ENCODE results near the gene SIGLEC14. TPM values are rescaled to one million over a fixed set of nuclear protein-coding genes. Genes with fewer than 3 reads are reported as not detected.

The SIGLEC14 gene
- total RNA-seq, 6 donors from 2014 or later, result 5.0 to 44.6 (median 22.3) TPM; not detected in 1

DNA sequence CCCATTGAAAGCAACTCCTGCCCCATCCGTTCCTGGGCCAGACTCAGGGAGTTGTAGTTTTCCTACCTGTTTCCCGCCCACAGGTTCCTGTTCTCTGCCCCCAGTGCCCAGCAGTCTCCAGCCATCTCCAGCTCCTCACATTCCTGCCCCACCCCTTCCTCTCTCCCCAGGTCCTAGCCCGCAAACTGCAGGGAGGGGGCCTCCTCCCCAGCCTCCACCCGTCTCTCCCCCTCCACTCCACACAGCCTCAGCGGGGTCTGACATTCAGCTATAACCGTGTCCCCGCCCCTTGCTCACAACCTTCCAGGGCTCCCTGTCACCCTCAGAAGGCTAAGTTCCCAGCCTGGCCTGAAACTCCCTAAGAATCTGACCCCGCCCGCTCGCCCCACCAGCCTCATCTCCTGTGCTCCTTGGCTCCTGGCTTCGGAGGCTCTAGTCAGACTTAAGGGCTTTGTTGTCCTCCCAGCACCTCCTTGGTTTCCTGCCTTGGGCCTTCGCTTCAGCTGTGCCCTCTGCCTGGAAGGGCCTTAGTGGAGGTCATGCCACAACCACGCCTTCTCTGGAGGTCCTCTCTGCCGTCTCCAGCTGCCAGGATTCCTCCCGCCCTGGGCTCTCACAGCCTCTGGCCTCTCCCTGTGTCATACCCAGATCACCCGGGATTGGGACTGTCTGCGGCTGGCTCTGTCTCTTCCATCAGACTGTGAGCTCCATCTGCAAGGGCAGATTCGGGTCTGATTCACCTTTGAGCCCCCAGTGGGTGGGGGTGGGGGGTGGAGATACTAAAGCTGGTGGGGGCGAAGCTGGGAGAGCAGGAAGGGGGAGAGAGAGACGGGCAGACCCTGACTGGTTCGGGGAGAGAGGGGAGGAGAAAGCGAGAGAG, 41.4 kb upstream of the SIGLEC14 start:
- Histone ChIP-seq H3K9me3 (no peaks in the 10 kb centered on the region), H3K4me1 (peaks cover 33 to 42% (median 37%) of the 10 kb centered on the region in 4 donors), H3K27ac (peak overlapping the region; percentile 89 to 96 (median 94)), H3K27me3 (no peaks in the 10 kb centered on the region), H3K4me3 (peak overlapping the region; percentile 8 to 89 (median 70)), H3K36me3 (peaks cover 0 to under 1% (median 0%) of the 10 kb centered on the region in 4 donors)
- 9 to 10% methylated on average over 21 to 22 of the region's 22 CpGs for WGBS, 2 donors
- TF ChIP-seq, protein P1, sequence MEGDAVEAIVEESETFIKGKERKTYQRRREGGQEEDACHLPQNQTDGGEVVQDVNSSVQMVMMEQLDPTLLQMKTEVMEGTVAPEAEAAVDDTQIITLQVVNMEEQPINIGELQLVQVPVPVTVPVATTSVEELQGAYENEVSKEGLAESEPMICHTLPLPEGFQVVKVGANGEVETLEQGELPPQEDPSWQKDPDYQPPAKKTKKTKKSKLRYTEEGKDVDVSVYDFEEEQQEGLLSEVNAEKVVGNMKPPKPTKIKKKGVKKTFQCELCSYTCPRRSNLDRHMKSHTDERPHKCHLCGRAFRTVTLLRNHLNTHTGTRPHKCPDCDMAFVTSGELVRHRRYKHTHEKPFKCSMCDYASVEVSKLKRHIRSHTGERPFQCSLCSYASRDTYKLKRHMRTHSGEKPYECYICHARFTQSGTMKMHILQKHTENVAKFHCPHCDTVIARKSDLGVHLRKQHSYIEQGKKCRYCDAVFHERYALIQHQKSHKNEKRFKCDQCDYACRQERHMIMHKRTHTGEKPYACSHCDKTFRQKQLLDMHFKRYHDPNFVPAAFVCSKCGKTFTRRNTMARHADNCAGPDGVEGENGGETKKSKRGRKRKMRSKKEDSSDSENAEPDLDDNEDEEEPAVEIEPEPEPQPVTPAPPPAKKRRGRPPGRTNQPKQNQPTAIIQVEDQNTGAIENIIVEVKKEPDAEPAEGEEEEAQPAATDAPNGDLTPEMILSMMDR (IDR thresholded peaks at IDR 0.05), result no peak
- TF ChIP-seq POLR2A (IDR thresholded peaks at IDR 0.05) (peak in 1 of 4 donors; percentile 37), EP300 (IDR thresholded peaks at IDR 0.05) (no peak), POLR2AphosphoS5 (IDR thresholded peaks at IDR 0.05) (peak in 1 of 2 donors; percentile 13)
- DNase-seq (peak; percentile 56 to 69), ATAC-seq (ENCODE audit: low FRiP score in 2 of 2) (peak; percentile 50 to 69)

DNA sequence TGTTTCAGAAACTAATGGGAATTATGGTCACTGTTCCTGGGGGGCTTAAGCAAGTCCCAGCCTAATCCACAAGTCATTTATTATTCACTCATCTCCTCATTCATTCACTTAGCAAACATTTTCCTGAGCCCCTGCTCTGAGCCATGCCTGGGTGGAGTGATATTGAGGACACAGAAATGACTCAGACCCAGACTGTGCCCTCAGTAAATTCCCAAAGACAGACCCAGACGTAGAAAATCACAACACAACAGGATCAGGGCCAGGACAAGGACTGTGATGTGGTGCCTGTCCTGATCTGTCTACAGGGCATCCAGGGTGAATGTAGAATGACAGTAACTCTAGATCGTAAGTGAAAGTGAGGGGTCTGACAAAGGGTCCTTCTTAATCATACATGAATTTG, 39.5 kb upstream of the SIGLEC14 start:
- Histone ChIP-seq H3K27ac (peak overlapping the region in 1 of 4 donors; percentile 96), H3K27me3 (no peaks in the 10 kb centered on the region), H3K9me3 (no peaks in the 10 kb centered on the region), H3K4me1 (peaks cover 19 to 27% (median 22%) of the 10 kb centered on the region in 4 donors), H3K4me3 (no peak overlapping the region), H3K36me3 (no peaks in the 10 kb centered on the region)
- DNase-seq, result no peak
- TF ChIP-seq, protein P1 (IDR thresholded peaks at IDR 0.05), result no peak
- TF ChIP-seq POLR2AphosphoS5 (IDR thresholded peaks at IDR 0.05) (no peak), POLR2A (IDR thresholded peaks at IDR 0.05) (no peak), EP300 (IDR thresholded peaks at IDR 0.05) (no peak)
- 88 to 93% methylated on average over 2 of the region's 2 CpGs for WGBS, 2 donors
- ATAC-seq (ENCODE audit: low FRiP score in 2 of 2), result no peak

DNA sequence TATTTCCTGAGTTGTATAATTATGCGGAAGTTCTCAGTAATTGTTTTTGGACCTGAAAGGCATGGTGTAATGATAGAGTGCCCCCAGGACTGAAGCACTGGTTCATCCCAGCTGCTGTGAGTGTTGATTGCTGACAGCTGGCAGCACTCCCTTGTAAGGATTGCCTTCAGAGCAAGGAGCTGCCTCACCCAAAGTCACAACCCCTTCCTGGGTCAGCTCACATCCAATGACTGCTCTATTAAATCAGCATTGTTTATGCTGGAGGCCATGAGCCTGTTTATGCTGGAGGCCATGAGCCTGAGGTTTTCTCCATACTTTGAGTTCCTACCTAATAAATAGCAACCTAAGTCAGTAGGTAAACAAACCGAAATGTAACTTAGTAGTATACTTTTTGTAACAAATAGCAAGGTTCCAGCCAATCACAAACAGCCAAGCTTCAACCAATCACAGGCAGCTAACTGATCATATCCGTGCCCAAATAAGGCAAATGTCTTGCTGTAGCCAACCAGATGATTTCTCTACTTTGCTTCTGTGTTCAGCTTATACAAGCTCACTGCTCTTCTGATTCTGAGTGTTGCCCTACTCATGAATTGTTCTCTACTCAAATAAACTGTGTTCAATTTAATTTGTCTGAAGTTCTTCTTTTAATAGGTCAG, 34.8 kb upstream of the SIGLEC14 start:
- Histone ChIP-seq H3K9me3 (no peaks in the 10 kb centered on the region), H3K36me3 (no peaks in the 10 kb centered on the region), H3K27me3 (no peaks in the 10 kb centered on the region), H3K27ac (peak overlapping the region in 1 of 4 donors; percentile 10), H3K4me3 (no peak overlapping the region), H3K4me1 (no peaks in the 10 kb centered on the region)
- ATAC-seq (ENCODE audit: low FRiP score in 2 of 2), result no peak
- no peak for DNase-seq
- TF ChIP-seq POLR2AphosphoS5 (IDR thresholded peaks at IDR 0.05), result peak in 1 of 2 donors; percentile 21
- TF ChIP-seq, protein P1 (IDR thresholded peaks at IDR 0.05), result no peak
- 71 to 73% methylated on average over 3 of the region's 3 CpGs for WGBS, 2 donors

DNA sequence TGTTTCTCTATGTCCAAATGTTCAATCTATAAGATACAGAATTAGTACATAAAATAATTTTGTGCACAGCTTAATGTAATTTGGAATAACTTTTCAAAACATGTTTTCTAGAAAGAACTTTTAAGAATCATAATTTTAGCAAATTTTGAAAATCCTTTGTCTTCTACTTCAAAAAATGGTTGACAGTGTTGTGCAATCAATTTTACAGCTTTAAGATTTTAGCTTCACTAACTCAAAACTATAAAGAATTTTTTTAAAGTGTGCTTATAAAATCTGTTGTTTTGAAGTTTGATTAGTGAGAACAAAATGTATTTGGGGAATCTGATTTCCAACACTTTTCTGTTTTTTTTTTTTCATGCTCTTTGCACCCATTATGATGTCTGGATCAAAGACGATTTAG, 33.8 kb upstream of the SIGLEC14 start:
- no peaks in the 10 kb centered on the region for H3K36me3 ChIP-seq
- WGBS, 2 donors, result 63 to 77% methylated on average over 1 of the region's 1 CpG
- no peak overlapping the region for H3K4me3 ChIP-seq
- ATAC-seq (ENCODE audit: low FRiP score in 2 of 2) (no peak), DNase-seq (no peak)
- H3K9me3 ChIP-seq, result no peaks in the 10 kb centered on the region
- TF ChIP-seq POLR2A (IDR thresholded peaks at IDR 0.05) (no peak), POLR2AphosphoS5 (IDR thresholded peaks at IDR 0.05) (no peak), EP300 (IDR thresholded peaks at IDR 0.05) (no peak)
- TF ChIP-seq, protein P1 (IDR thresholded peaks at IDR 0.05), result no peak
- no peaks in the 10 kb centered on the region for H3K4me1 ChIP-seq
- no peak overlapping the region for H3K27ac ChIP-seq
- H3K27me3 ChIP-seq, result no peaks in the 10 kb centered on the region

All from upper lobe of left lung (tissue), 6 donors.